ENCODE measurements around the gene UPB1. TPM values are rescaled to one million over a fixed set of nuclear protein-coding genes. Genes with fewer than 3 reads are reported as not detected.

UPB1 gene
- total RNA-seq, 4 donors from 2014 or later: 0.44 to 0.57 TPM; not detected in 2

GRCh38 chr22:24482575-24482974 is 12.6 kb upstream of the UPB1 start:
- TF ChIP-seq, protein P1, sequence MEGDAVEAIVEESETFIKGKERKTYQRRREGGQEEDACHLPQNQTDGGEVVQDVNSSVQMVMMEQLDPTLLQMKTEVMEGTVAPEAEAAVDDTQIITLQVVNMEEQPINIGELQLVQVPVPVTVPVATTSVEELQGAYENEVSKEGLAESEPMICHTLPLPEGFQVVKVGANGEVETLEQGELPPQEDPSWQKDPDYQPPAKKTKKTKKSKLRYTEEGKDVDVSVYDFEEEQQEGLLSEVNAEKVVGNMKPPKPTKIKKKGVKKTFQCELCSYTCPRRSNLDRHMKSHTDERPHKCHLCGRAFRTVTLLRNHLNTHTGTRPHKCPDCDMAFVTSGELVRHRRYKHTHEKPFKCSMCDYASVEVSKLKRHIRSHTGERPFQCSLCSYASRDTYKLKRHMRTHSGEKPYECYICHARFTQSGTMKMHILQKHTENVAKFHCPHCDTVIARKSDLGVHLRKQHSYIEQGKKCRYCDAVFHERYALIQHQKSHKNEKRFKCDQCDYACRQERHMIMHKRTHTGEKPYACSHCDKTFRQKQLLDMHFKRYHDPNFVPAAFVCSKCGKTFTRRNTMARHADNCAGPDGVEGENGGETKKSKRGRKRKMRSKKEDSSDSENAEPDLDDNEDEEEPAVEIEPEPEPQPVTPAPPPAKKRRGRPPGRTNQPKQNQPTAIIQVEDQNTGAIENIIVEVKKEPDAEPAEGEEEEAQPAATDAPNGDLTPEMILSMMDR (IDR thresholded peaks at IDR 0.05; ENCODE audit: low read depth): no peak

DNA sequence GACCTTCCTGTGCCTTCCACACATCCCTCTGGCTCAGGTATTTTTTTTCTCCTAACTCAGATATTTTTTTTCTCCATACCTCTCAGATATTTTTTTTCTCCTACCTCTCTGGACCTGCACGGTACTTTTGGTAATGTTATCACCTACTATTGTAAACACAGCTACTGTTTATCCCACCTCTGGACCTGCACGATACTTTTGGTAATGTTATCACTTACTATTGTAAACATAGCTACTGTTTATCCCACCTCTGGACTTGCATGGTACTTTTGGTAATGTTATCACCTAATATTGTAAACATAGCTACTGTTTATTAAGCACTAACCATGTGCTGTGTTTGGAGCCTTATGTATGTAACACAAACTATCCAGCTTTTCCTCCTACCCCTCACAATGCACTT is 12.1 kb upstream of the UPB1 start:
- TF ChIP-seq, protein P1 (IDR thresholded peaks at IDR 0.05; ENCODE audit: low read depth): no peak

GRCh38 chr22:24483976-24484545 is 11.1 kb upstream of the UPB1 start:
- TF ChIP-seq, protein P1 (IDR thresholded peaks at IDR 0.05; ENCODE audit: low read depth): no peak

DNA sequence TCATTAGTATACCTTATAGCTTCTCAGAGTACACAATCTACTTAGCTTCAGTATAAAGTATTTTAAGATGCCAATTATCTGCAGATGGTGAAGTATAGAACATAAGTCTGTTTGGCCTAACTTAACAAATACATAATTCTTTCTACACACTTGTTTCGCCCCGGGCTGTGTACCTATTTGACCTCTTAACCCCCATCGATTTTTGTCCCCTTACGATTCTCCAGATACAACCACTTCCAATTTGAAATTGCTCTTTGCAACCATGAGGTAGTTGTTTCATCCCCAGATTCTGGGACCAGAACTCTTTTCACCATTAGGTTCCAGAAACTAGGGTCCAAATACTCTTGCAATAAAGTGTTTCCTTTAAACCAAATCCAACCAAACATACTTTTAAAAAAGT is 10.0 kb upstream of the UPB1 start:
- TF ChIP-seq, protein P1 (IDR thresholded peaks at IDR 0.05; ENCODE audit: low read depth): no peak

- TF ChIP-seq, protein P1 (IDR thresholded peaks at IDR 0.05; ENCODE audit: low read depth): no peak
These were observed 9.5 kb upstream of the UPB1 start for GRCh38 chr22:24485608-24486007.

- TF ChIP-seq, protein P1 (IDR thresholded peaks at IDR 0.05; ENCODE audit: low read depth): no peak
These were observed 8.6 kb upstream of the UPB1 start for GRCh38 chr22:24486501-24486921.

DNA sequence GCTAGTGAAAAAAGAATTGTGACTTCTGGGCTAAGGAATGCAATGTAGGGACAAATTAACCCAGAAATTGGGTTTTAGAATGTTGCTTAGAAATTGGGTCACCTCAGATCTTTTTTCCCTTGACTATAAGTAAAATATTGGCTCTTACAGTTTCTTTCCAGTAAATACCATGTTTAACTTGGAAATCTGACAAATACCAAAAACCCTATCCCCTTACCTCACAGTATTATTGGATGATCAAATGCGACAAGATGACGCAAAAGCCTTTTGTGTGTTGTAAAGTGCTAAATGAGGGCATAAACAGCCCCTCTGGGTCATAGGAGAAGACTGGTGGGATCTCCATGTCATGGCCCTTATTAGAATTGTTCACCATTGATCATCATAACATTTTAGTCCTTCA is 6.1 kb upstream of the UPB1 start:
- TF ChIP-seq, protein P1 (IDR thresholded peaks at IDR 0.05; ENCODE audit: low read depth): no peak
